ENCODE results near the gene JOSD1.
A peak's percentile ranks its signal among the peaks of the same experiment; 100 is the strongest.

- no peak for TF ChIP-seq EZH2 (IDR thresholded peaks at IDR 0.05; ENCODE audit: borderline replicate concordance)
- peak; percentile 89 for TF ChIP-seq CTCF (IDR thresholded peaks at IDR 0.05; ENCODE audit: poor library complexity)
- no peak for TF ChIP-seq EZH2phosphoT487 (IDR thresholded peaks at IDR 0.05; ENCODE audit: low read depth, severe bottlenecking, unreplicated experiment)
These were observed 19.0 kb downstream of the JOSD1 start, which contains the start of gene TOMM22 for GRCh38 chr22:38681582-38682335.
